Neural cell (in vitro differentiated cells): ENCODE data around the gene PLEKHA7. TPM values are rescaled to one million over a fixed set of nuclear protein-coding genes. Genes with fewer than 3 reads are reported as not detected.

Experiments
- H2AFZ ChIP-seq: fragments of 200-600, 300-800 bp; sonication (generic), shearing (Covaris generic); 2 replicates; pipeline ENCODE4 v1.6.0; 2014; ENCODE audit warnings: low read depth, mild to moderate bottlenecking, antibody characterized with exemption, low read length, moderate library complexity
- H3F3A ChIP-seq: fragments of 200-600 bp; shearing (Covaris generic); 2 replicates; pipeline ENCODE4 v1.6.1; 2016; ENCODE audit warnings: mild to moderate bottlenecking, moderate library complexity, mixed read lengths, antibody characterized with exemption, low read length; ENCODE audit not compliant: insufficient read depth, poor library complexity, severe bottlenecking
- H3K27ac ChIP-seq: fragments of 200-600, 300-800 bp; sonication (generic), shearing (Covaris generic); 2 replicates; pipeline ENCODE4 v1.5.1; 2014; ENCODE audit warnings: mild to moderate bottlenecking, low read length, moderate library complexity
- H3K27me3 ChIP-seq: fragments of 300-800, 200-600 bp; sonication (generic), shearing (Covaris generic); 2 replicates; pipeline ENCODE4 v1.6.0; 2014; ENCODE audit warnings: mild to moderate bottlenecking, low read depth, low read length, moderate library complexity; ENCODE audit not compliant: insufficient read depth
- H3K36me3 ChIP-seq: fragments of 300-800, 200-600 bp; sonication (generic), shearing (Covaris generic); 2 replicates; pipeline ENCODE4 v1.5.1; 2014; ENCODE audit warnings: mild to moderate bottlenecking, antibody characterized with exemption, low read length, moderate library complexity; ENCODE audit not compliant: insufficient read depth
- H3K4me2 ChIP-seq: fragments of 300-800, 200-600 bp; sonication (generic), shearing (Covaris generic); 2 replicates; pipeline ENCODE4 v1.6.0; 2014; ENCODE audit warnings: mild to moderate bottlenecking, low read length
- H3K4me3 ChIP-seq: fragments of 300-800, 200-600 bp; sonication (generic), shearing (Covaris generic); 2 replicates; pipeline ENCODE4 v1.5.1; 2014; ENCODE audit warnings: mild to moderate bottlenecking, low read length, moderate library complexity
- H3K79me2 ChIP-seq: fragments of 200-600 bp; shearing (Covaris generic); replicated peaks from 2 replicates; pipeline ENCODE4 v1.6.0; 2014; ENCODE audit warnings: mild to moderate bottlenecking, low read length, moderate library complexity; ENCODE audit not compliant: insufficient read depth
- H3K9ac ChIP-seq: fragments of 300-800, 200-600 bp; sonication (generic), shearing (Covaris generic); 2 replicates; pipeline ENCODE4 v1.6.1; 2016; ENCODE audit warnings: mild to moderate bottlenecking, low read length, mixed read lengths
- H3K9me2 ChIP-seq: fragments of 200-600 bp; shearing (Covaris generic); 2 replicates; pipeline ENCODE4 v1.6.1; 2016; ENCODE audit warnings: mild to moderate bottlenecking, low read length, mixed read lengths; ENCODE audit not compliant: insufficient read depth
- H3K9me3 ChIP-seq: fragments of 200-600, 300-800 bp; sonication (generic), shearing (Covaris generic); 2 replicates; pipeline ENCODE4 v1.6.1; 2016; ENCODE audit warnings: mild to moderate bottlenecking, mixed run types, low read length, moderate library complexity, mixed read lengths
- H4K20me1 ChIP-seq: fragments of 200-600 bp; shearing (Covaris generic); 2 replicates; pipeline ENCODE4 v1.6.1; 2016; ENCODE audit warnings: mild to moderate bottlenecking, mixed run types; ENCODE audit not compliant: insufficient read depth
- EP300 ChIP-seq: fragments of 450-650 bp; conservative IDR thresholded peaks from 2 replicates; pipeline ENCODE4 v1.6.1; 2014; ENCODE audit warnings: antibody characterized with exemption, mild to moderate bottlenecking, moderate library complexity; ENCODE audit not compliant: poor library complexity, severe bottlenecking
- EZH2 ChIP-seq: fragments of 200-600, 300-800 bp; shearing (Covaris generic), sonication (generic); IDR thresholded peaks from 2 replicates; pipeline ENCODE4 v1.6.1; 2014; ENCODE audit warnings: antibody characterized with exemption, low read length, borderline replicate concordance, mild to moderate bottlenecking; ENCODE audit not compliant: insufficient read depth, poor library complexity, severe bottlenecking
- MXI1 ChIP-seq: fragments of 450-650 bp; conservative IDR thresholded peaks from 2 replicates; pipeline ENCODE4 v1.6.1; 2014; ENCODE audit warnings: antibody characterized with exemption, mild to moderate bottlenecking; ENCODE audit not compliant: poor library complexity, severe bottlenecking
- POLR2AphosphoS5 ChIP-seq: IDR thresholded peaks from 2 replicates; pipeline ENCODE4 v1.6.1; 2012
- RAD21 ChIP-seq: fragments of 450-650 bp; conservative IDR thresholded peaks from 2 replicates; pipeline ENCODE4 v1.6.1; 2014; ENCODE audit warnings: antibody characterized with exemption, mild to moderate bottlenecking, moderate library complexity
- SMC3 ChIP-seq: fragments of 450-650 bp; conservative IDR thresholded peaks from 2 replicates; pipeline ENCODE4 v1.6.1; 2014; ENCODE audit warnings: antibody characterized with exemption, mild to moderate bottlenecking, moderate library complexity; ENCODE audit not compliant: poor library complexity
- TAF1 ChIP-seq: IDR thresholded peaks from 2 replicates; pipeline ENCODE4 v1.6.1; 2012; ENCODE audit warnings: low read depth
- polyA plus RNA-seq: library from polyadenylated mRNA; depleted of rRNA; stranded (reverse); fragments of >200 nt; gene quantifications from 2 replicates; pipeline ENCODE4 v1.2.3, GENCODE V29; 2014
- TF ChIP-seq, protein P1 (sequence below): fragments of 450-650 bp; IDR thresholded peaks from 2 replicates; pipeline ENCODE4 v1.5.1; 2014; ENCODE audit warnings: antibody characterized with exemption, mild to moderate bottlenecking, moderate library complexity; ENCODE audit not compliant: poor library complexity, severe bottlenecking
- TF ChIP-seq, protein P2 (sequence below): IDR thresholded peaks from 2 replicates; pipeline ENCODE4 v1.6.1; 2012; ENCODE audit warnings: borderline replicate concordance

Gene PLEKHA7
- polyA plus RNA-seq, 1 donor from 2014 or later, result 45.7 TPM

DNA sequence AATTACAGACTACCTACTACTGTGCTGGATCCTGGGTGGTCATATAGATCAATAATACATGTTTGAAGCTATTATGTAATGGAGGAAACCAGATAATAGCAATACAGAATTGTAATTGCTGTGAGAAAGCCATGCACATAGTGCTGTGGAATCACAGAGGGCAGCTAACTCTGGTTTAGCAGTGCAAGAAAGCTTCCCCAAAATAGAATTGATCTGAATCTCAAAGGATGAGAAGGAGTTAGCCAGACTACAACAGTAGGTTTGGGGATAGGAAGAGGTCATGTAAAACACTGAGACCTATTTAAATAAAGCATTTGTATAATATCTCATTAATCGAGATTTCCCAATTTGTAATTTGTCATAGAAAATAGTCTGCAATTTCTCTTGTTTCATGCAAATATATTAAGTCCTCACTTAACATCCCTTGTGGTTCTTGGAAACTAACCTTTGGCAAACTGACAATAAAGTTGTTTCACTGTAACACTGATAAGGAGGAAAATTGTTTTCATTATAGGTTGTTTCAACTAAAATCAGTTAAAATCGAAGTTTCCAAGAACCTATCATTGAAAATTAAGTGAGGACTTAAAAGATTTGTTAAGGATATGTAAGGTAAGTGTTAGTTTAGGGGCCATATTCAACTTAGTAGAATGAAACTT, 268.1 kb downstream of the PLEKHA7 start:
- no peak overlapping the region for H3K27ac ChIP-seq
- peaks cover 4% of the 10 kb centered on the region for H4K20me1 ChIP-seq
- H3F3A ChIP-seq, result no peaks in the 10 kb centered on the region
- no peak overlapping the region for H3K4me2 ChIP-seq
- H3K4me3 ChIP-seq, result no peak overlapping the region
- TF ChIP-seq TAF1, result no peak
- no peak for TF ChIP-seq RAD21
- no peak for TF ChIP-seq EP300
- no peak for TF ChIP-seq EZH2
- TF ChIP-seq, protein P1, sequence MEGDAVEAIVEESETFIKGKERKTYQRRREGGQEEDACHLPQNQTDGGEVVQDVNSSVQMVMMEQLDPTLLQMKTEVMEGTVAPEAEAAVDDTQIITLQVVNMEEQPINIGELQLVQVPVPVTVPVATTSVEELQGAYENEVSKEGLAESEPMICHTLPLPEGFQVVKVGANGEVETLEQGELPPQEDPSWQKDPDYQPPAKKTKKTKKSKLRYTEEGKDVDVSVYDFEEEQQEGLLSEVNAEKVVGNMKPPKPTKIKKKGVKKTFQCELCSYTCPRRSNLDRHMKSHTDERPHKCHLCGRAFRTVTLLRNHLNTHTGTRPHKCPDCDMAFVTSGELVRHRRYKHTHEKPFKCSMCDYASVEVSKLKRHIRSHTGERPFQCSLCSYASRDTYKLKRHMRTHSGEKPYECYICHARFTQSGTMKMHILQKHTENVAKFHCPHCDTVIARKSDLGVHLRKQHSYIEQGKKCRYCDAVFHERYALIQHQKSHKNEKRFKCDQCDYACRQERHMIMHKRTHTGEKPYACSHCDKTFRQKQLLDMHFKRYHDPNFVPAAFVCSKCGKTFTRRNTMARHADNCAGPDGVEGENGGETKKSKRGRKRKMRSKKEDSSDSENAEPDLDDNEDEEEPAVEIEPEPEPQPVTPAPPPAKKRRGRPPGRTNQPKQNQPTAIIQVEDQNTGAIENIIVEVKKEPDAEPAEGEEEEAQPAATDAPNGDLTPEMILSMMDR, result no peak
- no peak for TF ChIP-seq SMC3
- no peak for TF ChIP-seq MXI1
- TF ChIP-seq POLR2AphosphoS5, result no peak
- H2AFZ ChIP-seq, result no peak overlapping the region
- peaks cover 72% of the 10 kb centered on the region for H3K79me2 ChIP-seq
- H3K9ac ChIP-seq, result no peak overlapping the region
- no peaks in the 10 kb centered on the region for H3K9me2 ChIP-seq
- no peaks in the 10 kb centered on the region for H3K27me3 ChIP-seq
- peaks cover 27% of the 10 kb centered on the region for H3K36me3 ChIP-seq
- H3K9me3 ChIP-seq, result peaks cover 3% of the 10 kb centered on the region

DNA sequence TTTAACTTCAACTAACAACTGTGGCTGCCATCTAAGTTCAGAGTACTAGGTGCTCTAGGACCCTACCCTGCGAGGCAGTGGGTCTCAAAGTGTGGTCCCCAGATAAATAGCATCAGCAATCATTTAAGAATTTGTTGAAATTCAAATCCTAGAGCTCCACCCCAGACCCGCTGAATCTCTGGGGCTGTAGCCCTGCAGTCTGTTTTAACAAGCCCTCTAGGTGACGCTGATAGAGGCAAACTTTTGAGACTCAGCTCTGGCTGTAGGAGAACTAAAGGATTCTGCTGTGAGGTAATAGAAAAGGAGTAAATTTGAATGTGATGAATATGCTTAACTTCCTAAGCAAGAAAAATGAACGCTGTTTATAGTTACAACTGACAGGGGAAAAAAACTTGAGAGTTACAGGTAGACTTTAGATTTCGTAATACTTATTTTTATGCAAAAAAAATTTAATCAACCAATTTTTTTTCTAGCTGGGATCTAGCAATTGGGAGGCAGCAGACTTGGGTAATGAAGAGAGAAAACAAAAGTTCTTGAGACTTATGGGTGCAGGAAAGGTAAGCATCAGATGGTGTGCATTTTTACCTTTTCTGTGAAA, 270.0 kb downstream of the PLEKHA7 start:
- Histone ChIP-seq H4K20me1 (peaks cover 4% of the 10 kb centered on the region), H3K79me2 (peaks cover 88% of the 10 kb centered on the region), H3K4me3 (no peak overlapping the region)

More for the DNA sequence above, 270.0 kb downstream of the PLEKHA7 start:
- Histone ChIP-seq H3F3A (no peaks in the 10 kb centered on the region), H3K27me3 (no peaks in the 10 kb centered on the region), H3K9me3 (peaks cover 3% of the 10 kb centered on the region), H3K27ac (no peak overlapping the region), H3K36me3 (peaks cover 18% of the 10 kb centered on the region), H3K9ac (no peak overlapping the region), H2AFZ (no peak overlapping the region), H3K9me2 (no peaks in the 10 kb centered on the region), H3K4me2 (no peak overlapping the region)
- TF ChIP-seq EZH2 (no peak), RAD21 (no peak), POLR2AphosphoS5 (no peak), TAF1 (no peak)
- TF ChIP-seq, protein P2, sequence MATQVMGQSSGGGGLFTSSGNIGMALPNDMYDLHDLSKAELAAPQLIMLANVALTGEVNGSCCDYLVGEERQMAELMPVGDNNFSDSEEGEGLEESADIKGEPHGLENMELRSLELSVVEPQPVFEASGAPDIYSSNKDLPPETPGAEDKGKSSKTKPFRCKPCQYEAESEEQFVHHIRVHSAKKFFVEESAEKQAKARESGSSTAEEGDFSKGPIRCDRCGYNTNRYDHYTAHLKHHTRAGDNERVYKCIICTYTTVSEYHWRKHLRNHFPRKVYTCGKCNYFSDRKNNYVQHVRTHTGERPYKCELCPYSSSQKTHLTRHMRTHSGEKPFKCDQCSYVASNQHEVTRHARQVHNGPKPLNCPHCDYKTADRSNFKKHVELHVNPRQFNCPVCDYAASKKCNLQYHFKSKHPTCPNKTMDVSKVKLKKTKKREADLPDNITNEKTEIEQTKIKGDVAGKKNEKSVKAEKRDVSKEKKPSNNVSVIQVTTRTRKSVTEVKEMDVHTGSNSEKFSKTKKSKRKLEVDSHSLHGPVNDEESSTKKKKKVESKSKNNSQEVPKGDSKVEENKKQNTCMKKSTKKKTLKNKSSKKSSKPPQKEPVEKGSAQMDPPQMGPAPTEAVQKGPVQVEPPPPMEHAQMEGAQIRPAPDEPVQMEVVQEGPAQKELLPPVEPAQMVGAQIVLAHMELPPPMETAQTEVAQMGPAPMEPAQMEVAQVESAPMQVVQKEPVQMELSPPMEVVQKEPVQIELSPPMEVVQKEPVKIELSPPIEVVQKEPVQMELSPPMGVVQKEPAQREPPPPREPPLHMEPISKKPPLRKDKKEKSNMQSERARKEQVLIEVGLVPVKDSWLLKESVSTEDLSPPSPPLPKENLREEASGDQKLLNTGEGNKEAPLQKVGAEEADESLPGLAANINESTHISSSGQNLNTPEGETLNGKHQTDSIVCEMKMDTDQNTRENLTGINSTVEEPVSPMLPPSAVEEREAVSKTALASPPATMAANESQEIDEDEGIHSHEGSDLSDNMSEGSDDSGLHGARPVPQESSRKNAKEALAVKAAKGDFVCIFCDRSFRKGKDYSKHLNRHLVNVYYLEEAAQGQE, result no peak
